K562 (cell line): ENCODE data around the gene PEX11A. TPM values are rescaled to one million over a fixed set of nuclear protein-coding genes. Genes with fewer than 3 reads are reported as not detected.

Experiments used
- CCAR2 ChIP-seq: fragments of 200-400 bp; formaldehyde crosslinking; IDR thresholded peaks from 2 replicates; pipeline ENCODE4 v1.6.1; 2017; ENCODE audit warnings: mild to moderate bottlenecking, low read depth, low read length
- CREB1 ChIP-seq, 2 experiments: sonication (generic) in 1 of 2; formaldehyde crosslinking in 1 of 2; IDR thresholded peaks; 2 replicates each; pipeline versions ENCODE4 v1.6.1 to v1.8.0; 2012 to 2022; ENCODE audit warnings: inconsistent platforms in 1 of 2, mild to moderate bottlenecking in 1 of 2, missing genetic modification reagents in 1 of 2, moderate library complexity in 1 of 2
- MYC ChIP-seq, 2 experiments: fragments of 250-450 bp in 1 of 2; sonication (Bioruptor Pico) in 1 of 2; IDR thresholded peaks; 2 replicates each; pipeline versions ENCODE4 v1.5.1 to v1.6.1; 2012 to 2021; ENCODE audit warnings: low read depth in 2 of 2, borderline replicate concordance in 1 of 2, improper control_type of control experiment in 1 of 2, low read length in 1 of 2, mild to moderate bottlenecking in 1 of 2, moderate library complexity in 1 of 2
- NFRKB ChIP-seq: fragments of 450-650 bp; IDR thresholded peaks from 2 replicates; pipeline ENCODE4 v1.6.1; 2016; ENCODE audit warnings: low read depth
- RBM14 ChIP-seq: fragments of 200-400 bp; formaldehyde crosslinking; IDR thresholded peaks from 2 replicates; pipeline ENCODE4 v1.6.1; 2018; ENCODE audit warnings: low read depth, mild to moderate bottlenecking, low read length, moderate library complexity, borderline replicate concordance; ENCODE audit not compliant: insufficient read depth
- RBM39 ChIP-seq: fragments of 200-400 bp; formaldehyde crosslinking; optimal IDR thresholded peaks from 2 replicates; pipeline ENCODE3; 2018; ENCODE audit warnings: low read depth, low read length
- SOX6 ChIP-seq: fragments of 450-650 bp; IDR thresholded peaks from 2 replicates; pipeline ENCODE4 v1.6.1; 2014; ENCODE audit warnings: mild to moderate bottlenecking
- STAT6 ChIP-seq: sonication (generic); formaldehyde crosslinking; IDR thresholded peaks from 2 replicates; pipeline ENCODE4 v1.8.1; 2023; ENCODE audit warnings: mild to moderate bottlenecking, missing genetic modification reagents
- TSHZ1 ChIP-seq: fragments of 250-450 bp; sonication (Bioruptor Pico); IDR thresholded peaks from 2 replicates; pipeline ENCODE4 v1.4.0; 2020; ENCODE audit warnings: mild to moderate bottlenecking, moderate library complexity
- ZNF318 ChIP-seq, 2 experiments: fragments of 450-650 bp; IDR thresholded peaks; 2 replicates each; pipeline ENCODE4 v1.6.1; 2016; ENCODE audit warnings: mild to moderate bottlenecking in 2 of 2, borderline replicate concordance in 1 of 2, low read depth in 1 of 2, moderate library complexity in 1 of 2
- ZNF584 ChIP-seq: fragments of 200-800 bp; sonication (Bioruptor generic); IDR thresholded peaks from 2 replicates; pipeline ENCODE4 v1.6.1; 2016; ENCODE audit warnings: low read depth, mild to moderate bottlenecking, missing genetic modification characterization, missing compliant biosample characterization
- polyA plus RNA-seq, 8 experiments: library from polyadenylated mRNA; depleted of rRNA in 4 of 8; stranded (reverse) in 5 of 8; unstranded in 3 of 8; fragments of >200 nt; fragmentation: Nextera tagmentation in 2 of 8; fragmentation: Illumina TruSeq in 1 of 8; extraction: Ambion mirVana in 2 of 8; extraction: Trizol in 1 of 8; gene quantifications; 2 replicates each; pipeline versions ENCODE4 v1.2.1 to v1.2.3, GENCODE V29; 2011 to 2014; ENCODE audit warnings: inconsistent platforms in 1 of 8, missing spikeins in 1 of 8
- total RNA-seq, 7 experiments: library from RNA; depleted of rRNA in 6 of 7; stranded (reverse); fragments of >200 nt in 6 of 7; fragmentation: Illumina TruSeq in 2 of 7; extraction: Trizol in 2 of 7; gene quantifications; 2 replicates each; pipeline versions ENCODE4 v1.2.1 to v1.2.3, GENCODE V29; 2011 to 2021; ENCODE audit warnings: low replicate concordance in 1 of 7

The PEX11A gene
- total and polyA plus RNA-seq, 9 of the 15 experiments (the other 6 are each of a cell fraction or from before 2014, with no cell fraction given) = not detected

GRCh38 chr15:89671687-89672086 is 18.9 kb downstream of the PEX11A start (continued):
- TF ChIP-seq ZNF318 (IDR thresholded peaks at IDR 0.05; ENCODE audit: borderline replicate concordance in 1 of 2, low read depth in 1 of 2) (no peak), SOX6 (no peak), NFRKB (no peak), CREB1 (IDR thresholded peaks at IDR 0.05) (no peak), CREB1 (CRISPR knock-in tag; IDR thresholded peaks at IDR 0.05) (no peak), ZNF584 (CRISPR knock-in tag) (no peak), TSHZ1 (CRISPR knock-in tag) (no peak), MYC (IDR thresholded peaks at IDR 0.05; ENCODE audit: low read depth, low read length) (no peak), MYC (CRISPR knock-in tag; IDR thresholded peaks at IDR 0.05; ENCODE audit: borderline replicate concordance, low read depth) (no peak), RBM39 (no peak), RBM14 (no peak), CCAR2 (no peak), STAT6 (CRISPR knock-in tag) (no peak)
- TF ChIP-seq, all 486 proteins: peak for 0
